ENCODE data around the gene RTP3. TPM values are rescaled to one million over a fixed set of nuclear protein-coding genes. Genes with fewer than 3 reads are reported as not detected.

RTP3 gene
- total RNA-seq, 1 experiment from 2014 or later = not detected

DNA sequence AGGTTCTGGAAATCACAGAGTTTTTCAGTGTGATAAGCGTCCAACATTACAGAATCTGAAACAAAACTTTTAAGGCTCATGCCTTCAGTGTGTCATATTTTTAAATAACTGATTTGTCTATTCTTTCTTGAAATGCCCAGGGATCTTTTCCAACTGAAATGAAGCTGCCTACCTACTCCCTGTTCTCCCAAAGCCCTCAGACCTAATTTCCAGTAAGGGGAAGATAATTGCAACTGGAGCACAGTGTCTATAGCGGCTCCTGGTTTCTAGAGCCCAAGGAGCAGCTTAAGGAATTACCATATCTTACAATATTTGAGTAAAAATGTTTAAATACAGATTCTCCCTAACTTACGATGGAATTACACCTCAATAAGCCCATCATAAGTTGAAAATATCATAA lies 35.3 kb downstream of the RTP3 start:
- TF ChIP-seq SRF (IDR thresholded peaks at IDR 0.05; ENCODE audit: low read depth) (no peak), POLR2AphosphoS5 (IDR thresholded peaks at IDR 0.05; ENCODE audit: low read depth, low read length) (no peak), CBX3 (IDR thresholded peaks at IDR 0.05; ENCODE audit: low read depth) (no peak), RAD21 (IDR thresholded peaks at IDR 0.05; ENCODE audit: low read depth) (no peak), YY1 (IDR thresholded peaks at IDR 0.05; ENCODE audit: extremely low read depth, insufficient replicate concordance, low read depth, low read length) (no peak), ELF1 (IDR thresholded peaks at IDR 0.05; ENCODE audit: borderline replicate concordance, low read depth) (no peak), CEBPB (IDR thresholded peaks at IDR 0.05; ENCODE audit: low read depth) (no peak), POLR2A (IDR thresholded peaks at IDR 0.05; ENCODE audit: borderline replicate concordance, extremely low read depth, insufficient read depth, insufficient read length) (no peak), TCF7L2 (IDR thresholded peaks at IDR 0.05; ENCODE audit: borderline replicate concordance, extremely low read depth, insufficient read depth, insufficient read length) (no peak)
- TF ChIP-seq, protein P1, sequence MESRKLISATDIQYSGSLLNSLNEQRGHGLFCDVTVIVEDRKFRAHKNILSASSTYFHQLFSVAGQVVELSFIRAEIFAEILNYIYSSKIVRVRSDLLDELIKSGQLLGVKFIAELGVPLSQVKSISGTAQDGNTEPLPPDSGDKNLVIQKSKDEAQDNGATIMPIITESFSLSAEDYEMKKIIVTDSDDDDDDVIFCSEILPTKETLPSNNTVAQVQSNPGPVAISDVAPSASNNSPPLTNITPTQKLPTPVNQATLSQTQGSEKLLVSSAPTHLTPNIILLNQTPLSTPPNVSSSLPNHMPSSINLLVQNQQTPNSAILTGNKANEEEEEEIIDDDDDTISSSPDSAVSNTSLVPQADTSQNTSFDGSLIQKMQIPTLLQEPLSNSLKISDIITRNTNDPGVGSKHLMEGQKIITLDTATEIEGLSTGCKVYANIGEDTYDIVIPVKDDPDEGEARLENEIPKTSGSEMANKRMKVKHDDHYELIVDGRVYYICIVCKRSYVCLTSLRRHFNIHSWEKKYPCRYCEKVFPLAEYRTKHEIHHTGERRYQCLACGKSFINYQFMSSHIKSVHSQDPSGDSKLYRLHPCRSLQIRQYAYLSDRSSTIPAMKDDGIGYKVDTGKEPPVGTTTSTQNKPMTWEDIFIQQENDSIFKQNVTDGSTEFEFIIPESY (IDR thresholded peaks at IDR 0.05; ENCODE audit: extremely low read depth, insufficient replicate concordance, low read length) = no peak
- no peak overlapping the region for H3K9ac ChIP-seq (ENCODE audit: low read length)
- no TSS peak for BruUV-seq (replicated peaks)
- no peak overlapping the region for H3K4me3 ChIP-seq (replicated peaks in 1 of 2; ENCODE audit: low read depth in 1 of 2, low read length in 2 of 2)
- DNase-seq (ENCODE audit: low read depth, low spot score) (no peak), ATAC-seq (no peak)
- RAD21 ChIA-PET (ENCODE audit: low non-redundant PET in 1 of 2, low total read pairs in 2 of 2, uncharacterized antibody in 2 of 2, unreplicated experiment in 2 of 2) = no interaction called here
- no peaks in the 10 kb centered on the region for H3K27me3 ChIP-seq (ENCODE audit: insufficient read depth, low read length)
- H3K27ac ChIP-seq (ENCODE audit: low read depth, low read length) = no peak overlapping the region
- H3K9me2 ChIP-seq (ENCODE audit: insufficient read depth) = no peaks in the 10 kb centered on the region
- POLR2A ChIA-PET = no interaction called here
- no peaks in the 10 kb centered on the region for H3K36me3 ChIP-seq (ENCODE audit: control insufficient read depth in 1 of 2, insufficient read depth in 2 of 2, low read length in 2 of 2)
- no peaks in the 10 kb centered on the region for H4K20me1 ChIP-seq (ENCODE audit: insufficient read depth)
- intact Hi-C loops (cut with micrococcal nuclease) = no loop called here
- no peaks in the 10 kb centered on the region for H3K79me2 ChIP-seq (ENCODE audit: insufficient read depth, low read length)
- CTCF ChIA-PET = no interaction called here
- H2AFZ ChIP-seq (ENCODE audit: low read depth, low read length, poor library complexity, severe bottlenecking) = no peak overlapping the region
- peaks cover 0 to 8% of the 10 kb centered on the region in 2 experiments; a peak in 2 of 4 replicates for H3K4me1 ChIP-seq (ENCODE audit: control insufficient read depth in 1 of 2, insufficient read depth in 2 of 2, low read length in 2 of 2)
- no peak overlapping the region for H3K4me2 ChIP-seq (ENCODE audit: low read length)
- H3K9me3 ChIP-seq (ENCODE audit: control insufficient read depth in 1 of 2, insufficient read depth in 1 of 2, low read depth in 1 of 2, low read length in 2 of 2) = no peaks in the 10 kb centered on the region
